Stimulated activated CD4-positive, alpha-beta T cell treated with anti-CD3 and anti-CD28 coated beads, TNF-alpha, amount 100 ng/mL, for 4 hours (primary cell): ENCODE measurements around the gene NCEH1.
"Not testable (repeated sequence)": the region's sequence is repeated elsewhere in the genome, so short reads cannot be mapped to it uniquely, and the experiment has no call there.

ENCODE experiments used
- DNase-seq, 3 experiments: peaks; one replicate each; pipeline ENCODE4 v3.0.0-alpha.2; 2020; ENCODE audit warnings: low read depth in 3 of 3

Gene NCEH1

GRCh38 chr3:172676196-172676922 is 34.5 kb downstream of the NCEH1 start:
- DNase-seq = no peak

DNA sequence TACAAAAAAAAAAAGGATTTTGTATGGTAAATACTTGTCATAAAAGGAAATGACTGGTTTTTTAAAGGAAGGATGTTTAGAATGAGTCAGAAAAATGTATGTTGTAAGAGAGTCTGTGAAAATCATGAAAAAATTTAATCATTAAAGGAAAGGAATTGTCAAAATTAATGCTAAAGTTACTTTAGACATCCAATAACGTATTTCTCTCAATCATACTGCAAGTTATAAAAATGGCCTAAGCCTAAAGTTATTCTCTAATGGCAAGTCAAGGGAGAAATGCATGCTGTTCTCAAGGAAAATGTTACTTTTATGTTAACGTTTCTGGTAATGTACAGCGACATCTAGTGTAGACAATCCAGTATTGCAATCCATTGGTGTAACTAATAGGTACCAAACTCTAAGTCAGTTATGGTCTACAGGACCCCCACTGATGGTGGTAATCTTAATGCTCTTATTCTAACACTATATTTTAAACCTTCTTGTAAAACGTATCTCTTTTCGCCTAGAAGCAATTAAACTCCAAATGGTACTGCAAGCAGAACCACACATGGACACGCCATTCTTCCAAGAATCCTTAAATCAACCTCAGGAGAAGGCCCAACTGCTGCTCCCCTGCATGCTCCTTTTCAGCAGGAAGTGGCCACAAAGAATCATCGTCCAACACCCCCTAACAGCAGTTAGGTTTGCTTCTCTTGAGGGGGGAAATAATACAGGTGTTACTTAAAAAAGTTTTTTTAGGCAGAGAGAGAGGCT is 35.2 kb downstream of the NCEH1 start:
- no peak for DNase-seq

- peak; percentile 5 to 23 (median 15) for DNase-seq
Observed at GRCh38 chr3:172673210-172673679, 37.6 kb downstream of the NCEH1 start.

GRCh38 chr3:172669021-172669420 is 41.8 kb downstream of the NCEH1 start:
- DNase-seq = no peak

DNA sequence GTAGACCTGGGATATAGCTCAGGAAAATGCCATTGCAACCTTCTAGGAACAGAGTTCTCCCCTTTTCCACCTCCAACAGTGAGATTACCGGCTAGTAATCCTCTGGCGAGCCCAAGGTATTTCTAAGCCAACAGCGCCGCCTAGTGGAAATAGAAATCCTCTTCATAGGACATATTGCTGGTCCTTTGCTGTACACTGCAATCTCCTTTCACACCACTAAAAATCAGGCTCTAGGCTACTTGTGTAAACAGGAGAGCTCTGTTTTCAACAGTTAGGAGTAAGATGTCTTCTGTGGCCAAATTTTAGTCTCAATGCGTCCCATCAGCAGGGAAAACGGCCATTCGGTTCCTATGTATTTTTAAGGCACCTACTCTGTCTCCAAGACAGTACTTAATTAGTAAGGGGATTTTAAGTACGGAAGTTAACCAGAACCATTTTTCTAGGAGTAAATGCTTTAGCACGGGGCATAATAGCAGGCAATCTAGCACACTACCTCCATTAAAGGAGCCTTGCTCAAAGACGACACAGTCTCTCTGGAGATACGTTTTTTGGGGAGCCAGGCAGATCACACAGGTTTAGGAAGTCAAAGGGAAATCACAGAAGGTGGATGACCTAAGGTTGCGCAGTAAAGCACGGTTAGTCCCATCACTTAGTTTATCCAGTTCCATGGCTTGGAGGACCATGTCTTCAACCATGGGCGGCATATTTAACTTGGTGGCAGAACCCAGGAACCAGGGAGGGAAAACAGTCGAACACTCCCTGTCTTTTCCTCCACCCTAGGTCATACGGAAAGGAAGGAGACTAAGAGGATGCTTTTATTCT is 43.8 kb downstream of the NCEH1 start:
- DNase-seq = peak; percentile 26 to 69 (median 49)

GRCh38 chr3:172666181-172666872 is 44.5 kb downstream of the NCEH1 start:
- DNase-seq = no peak

DNA sequence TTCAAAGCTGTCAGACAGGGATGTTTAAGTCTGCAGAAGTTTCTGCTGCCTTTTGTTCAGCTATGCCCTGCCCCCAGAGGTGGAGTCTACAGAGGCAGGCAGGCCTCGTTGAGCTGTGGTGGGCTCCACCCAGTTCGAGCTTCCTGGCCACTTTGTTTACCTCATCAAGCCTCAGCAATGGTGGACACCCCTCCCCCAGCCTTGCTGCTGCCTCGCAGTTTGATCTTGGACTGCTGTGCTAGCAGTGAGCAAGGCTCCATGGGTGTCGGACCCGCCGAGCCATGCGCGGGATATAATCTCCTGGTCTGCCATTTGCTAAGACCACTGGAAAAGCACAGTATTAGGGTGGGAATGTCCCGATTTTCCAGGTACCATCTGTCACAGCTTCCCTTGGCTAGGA is 45.4 kb downstream of the NCEH1 start:
- DNase-seq = not testable (repeated sequence)

DNA sequence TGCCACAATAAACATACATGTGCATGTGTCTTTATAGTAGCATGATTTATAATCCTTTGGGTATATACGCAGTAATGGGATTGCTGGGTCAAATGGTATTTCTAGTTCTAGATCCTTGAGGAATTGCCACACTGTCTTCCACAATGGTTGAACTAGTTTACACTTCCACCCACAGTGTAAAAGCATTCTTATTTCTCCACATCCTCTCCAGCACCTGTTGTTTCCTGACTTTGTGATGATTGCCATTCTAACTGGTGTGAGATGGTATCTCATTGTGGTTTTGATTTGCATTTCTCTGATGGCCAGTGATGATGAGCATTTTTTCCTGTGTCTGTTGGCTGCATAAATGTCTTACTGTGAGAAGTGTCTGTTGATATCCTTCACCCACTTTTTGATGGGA is 50.4 kb downstream of the NCEH1 start:
- not testable (repeated sequence) for DNase-seq

DNA sequence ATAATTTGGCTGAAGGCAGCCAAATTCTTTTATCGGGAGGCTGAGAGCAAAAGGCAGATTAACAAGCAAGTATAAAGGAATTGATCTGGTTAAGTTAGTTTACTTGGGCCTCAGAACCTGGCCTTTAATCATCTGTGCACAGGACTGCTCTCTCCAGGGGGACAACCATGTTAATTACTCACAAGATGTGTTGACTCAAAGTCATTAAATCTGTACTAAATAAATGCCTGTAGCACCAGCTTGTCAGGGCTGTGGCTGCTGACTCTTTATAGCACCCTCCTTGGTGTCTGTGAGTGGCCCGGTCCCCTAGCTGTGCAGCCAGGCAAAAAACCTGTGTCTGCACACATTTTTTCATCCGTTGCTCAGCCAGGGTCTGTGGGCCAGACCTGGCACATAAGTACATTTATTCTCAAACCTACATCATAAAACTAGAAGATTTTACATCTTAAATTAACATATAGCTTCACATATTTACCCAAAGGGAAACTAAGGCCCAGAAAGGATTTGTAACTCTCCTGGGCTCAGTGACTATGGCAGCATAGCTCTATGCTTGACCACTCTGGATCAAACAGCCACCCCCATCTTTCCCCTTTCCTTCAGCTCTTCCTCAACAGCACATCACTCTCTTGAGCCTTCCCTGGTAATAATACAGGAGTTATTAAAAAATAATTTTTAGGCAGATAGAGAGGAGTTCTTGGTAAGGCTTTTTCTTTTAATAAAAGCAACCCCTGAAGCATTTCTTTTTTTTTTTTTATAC is 51.4 kb downstream of the NCEH1 start:
- no peak for DNase-seq

DNA sequence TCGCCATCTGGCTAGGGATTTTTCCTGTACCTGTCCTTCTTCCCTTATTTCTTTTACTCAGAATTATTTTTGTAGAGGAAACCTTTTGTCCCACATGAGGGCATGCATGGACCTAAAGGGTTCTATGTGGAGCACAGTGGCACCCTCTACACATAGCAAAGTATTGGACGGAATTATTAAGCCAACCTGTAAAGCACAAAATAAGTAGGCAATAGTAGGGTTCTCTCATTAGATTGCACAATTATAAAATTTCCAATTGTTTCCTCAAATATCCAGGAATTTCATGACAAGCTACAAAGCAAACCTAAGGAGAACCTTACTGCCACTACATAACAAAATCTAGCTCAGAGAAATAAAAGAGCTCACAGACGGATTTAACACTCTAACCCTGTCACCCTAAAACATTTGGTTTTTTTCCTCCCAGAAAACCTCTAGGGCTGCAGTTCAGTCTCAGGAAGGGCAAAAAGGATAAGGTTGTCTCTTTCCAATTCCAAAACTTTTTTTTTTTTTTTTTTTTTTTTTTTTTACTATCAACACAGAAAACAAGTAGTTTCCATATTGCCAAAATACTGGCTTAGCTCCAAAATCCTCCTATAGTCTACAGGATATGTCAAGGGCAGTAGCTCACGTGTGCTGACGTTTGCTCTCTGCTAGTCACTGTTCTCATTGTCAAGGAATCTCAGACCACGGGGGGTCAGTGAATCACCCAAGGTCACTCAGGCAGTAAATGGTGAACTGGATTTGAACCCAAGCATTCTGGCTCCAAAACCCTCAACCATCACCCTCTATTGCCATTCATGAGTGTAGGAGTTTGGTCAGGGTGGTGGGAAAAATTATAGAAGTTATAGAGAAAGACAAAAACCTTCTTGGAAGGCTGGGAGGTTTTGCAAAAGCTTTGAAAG is 52.3 kb downstream of the NCEH1 start:
- DNase-seq = no peak

GRCh38 chr3:172656602-172657001 is 54.3 kb downstream of the NCEH1 start:
- no peak for DNase-seq

- DNase-seq = no peak
Observed at GRCh38 chr3:172655388-172655787, 55.5 kb downstream of the NCEH1 start.

GRCh38 chr3:172654470-172654869 is 56.4 kb downstream of the NCEH1 start:
- DNase-seq = no peak

DNA sequence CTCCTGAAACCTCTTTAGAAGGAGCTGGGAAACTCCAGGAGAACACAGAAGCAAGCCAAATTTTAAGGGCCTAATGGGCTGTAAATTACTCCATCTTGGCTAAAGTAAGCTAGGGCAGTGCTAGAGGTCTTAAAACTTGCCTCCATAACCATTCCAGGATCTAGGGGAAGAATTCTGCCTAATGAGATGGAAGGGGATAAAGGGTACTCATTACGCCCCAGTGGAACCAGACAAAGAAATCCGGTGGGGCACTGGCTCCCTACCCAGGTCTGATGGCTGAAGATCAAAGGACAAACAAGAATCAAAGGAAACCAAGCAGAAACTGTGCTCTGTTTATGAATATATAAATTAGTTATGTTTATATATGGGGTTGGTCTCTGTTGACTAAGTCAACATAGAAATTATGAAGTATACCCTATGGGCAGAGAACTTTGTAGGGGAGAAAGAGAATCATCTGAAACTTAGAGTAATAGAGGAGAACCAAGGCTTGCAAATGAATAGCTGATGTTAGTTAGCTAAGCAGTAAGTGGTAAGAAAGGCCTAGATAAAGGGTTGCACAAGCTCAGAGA is 57.8 kb downstream of the NCEH1 start:
- DNase-seq = no peak

- DNase-seq = no peak
Observed at GRCh38 chr3:172651936-172652625, 58.8 kb downstream of the NCEH1 start.

GRCh38 chr3:172649987-172650386 is 60.9 kb downstream of the NCEH1 start:
- DNase-seq = no peak

- DNase-seq = no peak
Observed at GRCh38 chr3:172648747-172649146, 62.1 kb downstream of the NCEH1 start.

- DNase-seq = no peak
Observed at GRCh38 chr3:172647823-172648222, 63.0 kb downstream of the NCEH1 start.

- no peak for DNase-seq
Observed at GRCh38 chr3:172647080-172647479, 63.8 kb downstream of the NCEH1 start.
